MM.1S (cell line): Measurements from ENCODE around the gene ACOT6.
"Not testable (repeated sequence)": the region's sequence is repeated elsewhere in the genome, so short reads cannot be mapped to it uniquely, and the experiment has no call there.

ENCODE experiments used
- CTCF ChIP-seq: fragments of 300-600 bp; sonication (generic); IDR thresholded peaks from 2 replicates; pipeline ENCODE4 v1.5.1; 2016; ENCODE audit warnings: antibody characterized with exemption, low read length, mixed read lengths
- EZH2 ChIP-seq: fragments of 300-600 bp; sonication (generic); optimal IDR thresholded peaks from 2 replicates; pipeline ENCODE3; 2017; ENCODE audit warnings: low read depth, mild to moderate bottlenecking, antibody characterized with exemption, low read length, mixed read lengths
- EZH2phosphoT487 ChIP-seq: fragments of 300-600 bp; sonication (generic); IDR thresholded peaks from 2 replicates; pipeline ENCODE4 v1.6.1; 2018; ENCODE audit warnings: antibody characterized with exemption, low read length

DNA sequence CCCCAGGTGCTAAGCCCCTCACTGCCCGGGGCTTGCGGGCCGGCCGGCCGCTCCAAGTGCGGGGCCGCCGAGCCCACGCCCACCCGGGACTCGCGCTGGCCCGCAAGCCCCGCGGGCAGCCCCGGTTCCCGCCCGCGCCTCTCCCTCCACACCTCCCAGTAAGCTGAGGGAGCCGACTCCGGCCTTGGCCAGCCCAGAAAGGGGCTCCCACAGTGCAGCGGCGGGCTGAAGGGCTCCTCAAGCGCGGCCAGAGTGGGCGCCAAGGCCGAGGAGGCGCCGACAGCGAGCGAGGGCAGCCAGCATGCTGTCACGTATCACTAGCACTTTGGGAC is 21.7 kb upstream of the ACOT6 start:
- TF ChIP-seq CTCF, EZH2phosphoT487, EZH2: not testable (repeated sequence)
